Endothelial cell of coronary artery (primary cell): ENCODE data around the gene CABYR. TPM values are rescaled to one million over a fixed set of nuclear protein-coding genes. Genes with fewer than 3 reads are reported as not detected.

ENCODE experiments used
- total RNA-seq: library from RNA; depleted of rRNA; stranded (reverse); fragments of >200 nt; gene quantifications from 2 replicates; pipeline ENCODE4 v1.2.3, GENCODE V29; 2014

CABYR gene
- total RNA-seq, result 1.5 and 1.6 TPM in 2 replicates

GRCh38 chr18:24138789-24139616 lies at the start of gene CABYR:
Gene CABYR, plus strand, starts transcription at chr18:24139062. Its CDS starts 4,053 bp downstream, at chr18:24143115.

Other genes starting within 250 kb of the CABYR start
- 3.4 and 4.4 TPM in 2 replicates for gene TTC39C, start 124.3 kb upstream of the CABYR start, total RNA-seq